ENCODE measurements around the gene PTPRM.

PTPRM gene

DNA sequence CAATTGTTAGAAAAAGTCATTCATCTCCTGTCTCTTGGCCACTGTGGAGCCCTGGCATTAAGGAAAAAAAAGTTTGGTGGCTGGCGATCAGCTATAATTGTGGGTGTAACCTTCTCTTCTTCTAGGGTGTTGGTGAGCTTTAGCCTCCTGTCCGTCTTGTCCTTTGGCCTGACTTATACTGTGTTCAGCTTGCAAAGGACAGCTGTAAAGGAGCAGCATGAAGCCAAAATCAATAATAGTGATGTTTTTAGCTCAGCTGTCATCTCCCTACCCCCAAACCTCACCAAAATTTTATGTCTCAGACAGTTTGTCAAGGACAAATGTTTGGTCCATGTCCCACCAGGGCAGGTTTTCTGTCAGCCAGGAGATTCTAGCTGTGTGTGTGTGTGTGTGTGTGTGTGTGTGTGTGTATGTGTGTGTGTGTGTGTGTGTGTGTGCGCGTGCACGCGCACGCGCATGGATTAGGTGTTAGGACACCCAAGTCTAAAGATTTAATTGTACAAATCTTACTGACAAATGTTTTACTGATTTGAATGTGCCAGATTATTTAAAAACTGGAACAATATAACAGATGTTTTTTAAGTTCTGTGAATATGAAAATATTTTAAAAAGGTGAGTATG is 109.2 kb downstream of the PTPRM start:
- no peak for DNase-seq

DNA sequence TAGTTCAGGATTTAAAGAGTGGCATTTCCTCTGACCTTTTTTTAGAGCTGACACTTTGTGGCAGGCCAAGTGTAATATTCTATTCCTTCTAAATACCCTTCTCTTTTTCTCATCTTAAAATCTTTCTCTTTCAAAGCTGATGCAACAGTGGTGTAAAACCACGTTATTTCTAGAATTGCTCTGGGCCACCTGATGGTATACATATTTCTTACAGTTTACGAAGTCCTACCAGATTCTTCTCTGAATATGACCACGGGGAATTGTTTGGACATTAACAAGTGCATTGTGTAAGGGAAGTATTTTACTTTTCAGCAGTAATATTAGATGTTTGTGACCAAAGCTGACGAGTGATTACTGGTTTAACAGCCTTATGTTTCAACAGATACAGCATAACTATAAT is 109.9 kb downstream of the PTPRM start:
- DNase-seq, result no peak

DNA sequence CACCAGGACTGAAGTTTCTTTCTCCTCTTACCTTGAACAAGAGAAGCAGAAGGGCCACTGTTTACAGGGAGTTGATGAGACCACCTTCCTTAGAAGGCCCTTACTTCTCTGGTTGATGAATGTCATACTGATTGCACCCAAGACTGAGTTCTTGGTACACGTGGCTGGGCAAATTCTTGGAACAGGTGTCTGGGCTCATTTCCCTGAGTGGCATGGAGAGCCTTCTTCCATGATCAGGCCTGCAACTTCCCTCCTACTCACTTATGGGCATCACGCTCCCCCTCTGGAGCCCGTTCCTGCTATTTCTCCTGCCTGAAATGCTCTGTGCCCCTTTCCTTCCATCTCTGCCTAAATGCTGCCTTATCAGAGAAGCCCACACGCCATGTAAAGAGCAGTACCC is 110.3 kb downstream of the PTPRM start:
- DNase-seq, result no peak

DNA sequence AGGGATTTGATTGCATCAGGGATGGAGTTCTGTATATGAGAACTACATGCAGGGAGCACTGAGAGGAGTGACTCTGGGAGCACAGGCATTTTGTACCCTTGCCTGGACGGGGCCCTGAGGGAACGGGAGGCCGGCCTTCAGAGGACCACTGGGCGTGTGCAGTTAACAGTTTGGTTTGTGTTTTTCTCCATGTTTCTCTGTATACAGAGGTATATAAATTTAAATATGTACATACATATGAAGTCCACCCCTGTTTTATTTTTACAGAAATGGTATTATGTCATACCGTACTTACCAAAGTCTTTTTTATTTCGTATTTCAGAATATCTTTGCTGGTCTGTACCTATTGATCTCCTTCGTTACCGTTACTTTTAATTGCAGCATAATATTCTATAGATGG is 111.3 kb downstream of the PTPRM start:
- DNase-seq, result no peak

DNA sequence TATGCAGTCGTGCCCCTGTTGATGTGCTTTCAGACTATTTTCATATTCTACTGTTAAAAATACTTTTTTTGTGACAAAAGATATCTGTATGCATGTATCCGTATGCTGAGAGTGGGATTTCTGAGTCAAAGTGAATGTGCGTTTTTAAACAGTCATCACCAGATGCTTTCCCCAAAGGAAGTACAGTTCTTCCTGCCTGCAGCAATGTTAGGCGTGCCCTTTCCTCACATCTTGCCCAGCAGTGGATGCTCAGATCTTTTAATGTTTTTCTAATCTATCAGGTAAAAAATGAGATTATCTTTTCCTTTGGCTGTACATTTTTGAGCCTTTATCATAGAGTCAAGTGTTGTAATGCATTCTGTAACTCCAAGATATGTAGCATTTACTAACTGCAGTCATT is 111.7 kb downstream of the PTPRM start:
- no peak for DNase-seq

DNA sequence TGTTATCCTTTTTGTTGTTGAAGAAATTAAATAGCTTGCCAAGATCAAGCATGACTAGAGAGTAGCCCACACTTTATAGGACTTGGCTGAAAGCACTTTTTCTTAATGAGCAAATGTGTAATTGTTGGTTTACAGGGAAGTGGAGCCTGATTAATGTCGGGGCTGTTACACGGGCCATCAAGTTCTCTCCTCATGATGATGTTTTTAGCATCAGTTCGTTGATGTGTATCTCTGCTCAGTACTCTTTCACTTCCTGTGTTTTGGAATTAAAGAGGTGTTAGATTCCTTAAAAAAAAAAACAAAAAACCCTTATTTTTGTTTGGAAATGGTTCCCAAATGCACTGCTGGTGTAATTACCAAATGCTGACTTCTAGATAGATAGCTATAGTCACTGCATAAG is 114.2 kb downstream of the PTPRM start:
- no peak for DNase-seq

DNA sequence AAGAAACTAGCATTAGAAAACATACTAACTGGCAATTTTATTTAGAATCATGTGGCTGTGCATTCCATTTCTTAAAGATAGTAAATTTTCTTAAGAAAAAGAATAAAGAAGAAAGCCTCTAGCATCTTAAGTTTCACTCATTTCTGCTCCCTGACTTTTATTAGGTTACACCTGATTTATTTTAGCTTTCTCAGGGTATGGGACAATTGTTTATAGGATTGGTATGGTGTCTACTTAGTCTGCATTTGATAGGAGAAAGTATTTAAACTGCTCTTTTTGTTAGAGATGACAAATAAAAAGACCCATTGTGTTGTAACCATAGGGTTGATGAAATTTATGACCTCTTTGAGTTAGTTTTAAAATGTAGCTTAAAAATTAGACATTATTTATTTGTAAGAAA is 115.2 kb downstream of the PTPRM start:
- DNase-seq, result no peak

DNA sequence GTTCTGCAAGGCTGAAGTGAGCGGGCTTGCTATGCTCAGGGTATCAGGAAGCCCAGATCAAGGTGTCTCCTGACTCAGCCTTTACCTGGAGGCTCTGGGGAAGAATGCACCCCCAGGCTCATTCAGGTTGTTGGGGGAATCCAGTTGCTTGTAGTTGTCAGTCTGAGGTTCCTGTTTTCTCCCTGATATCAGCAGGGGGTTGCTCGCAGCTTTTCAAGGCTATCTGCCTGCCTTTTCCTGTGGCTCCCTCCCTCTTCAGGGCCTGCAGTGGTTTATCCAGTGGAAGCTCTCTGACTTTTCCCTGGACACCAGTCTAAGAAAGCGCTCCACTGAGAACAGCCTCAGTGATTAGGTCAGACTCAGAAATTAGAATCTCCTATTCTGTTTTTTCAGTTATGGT is 116.6 kb downstream of the PTPRM start:
- DNase-seq, result no peak

DNA sequence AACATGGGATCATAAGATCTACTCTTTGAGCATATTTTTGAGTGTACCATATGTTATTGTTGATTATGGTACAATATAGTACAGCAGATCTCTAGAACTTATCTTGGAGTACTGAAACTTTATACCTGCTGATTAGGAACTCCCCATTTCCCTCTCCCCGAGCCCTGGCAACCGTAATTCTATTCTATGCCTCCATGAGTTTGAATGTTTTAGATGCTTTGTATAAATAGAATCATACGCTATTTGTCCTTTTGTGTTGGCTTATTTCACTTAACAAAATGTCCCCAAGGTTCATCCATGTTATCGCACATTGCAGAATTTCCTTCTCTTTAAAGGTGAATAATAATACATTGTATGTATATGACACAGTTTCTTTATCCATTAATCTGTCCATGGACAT is 117.2 kb downstream of the PTPRM start:
- DNase-seq, result no peak

DNA sequence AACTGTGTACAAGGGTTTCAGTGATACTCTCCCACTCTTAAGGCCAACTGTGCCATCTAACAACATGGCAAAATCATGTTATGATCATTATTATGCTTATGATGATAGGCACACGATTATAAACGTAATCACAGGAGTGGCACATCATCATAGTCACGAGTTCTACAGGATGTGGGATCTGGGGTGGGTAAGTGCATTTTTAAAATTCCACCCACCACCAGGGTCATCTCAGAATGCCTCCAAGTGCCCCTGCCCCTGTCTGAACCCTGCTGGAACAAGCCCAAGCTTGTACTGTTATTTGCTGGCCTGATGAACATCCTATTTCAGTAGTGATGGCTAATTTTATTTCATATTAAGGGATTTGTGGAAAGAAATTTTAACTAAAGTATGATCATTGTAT is 117.8 kb downstream of the PTPRM start:
- no peak for DNase-seq

DNA sequence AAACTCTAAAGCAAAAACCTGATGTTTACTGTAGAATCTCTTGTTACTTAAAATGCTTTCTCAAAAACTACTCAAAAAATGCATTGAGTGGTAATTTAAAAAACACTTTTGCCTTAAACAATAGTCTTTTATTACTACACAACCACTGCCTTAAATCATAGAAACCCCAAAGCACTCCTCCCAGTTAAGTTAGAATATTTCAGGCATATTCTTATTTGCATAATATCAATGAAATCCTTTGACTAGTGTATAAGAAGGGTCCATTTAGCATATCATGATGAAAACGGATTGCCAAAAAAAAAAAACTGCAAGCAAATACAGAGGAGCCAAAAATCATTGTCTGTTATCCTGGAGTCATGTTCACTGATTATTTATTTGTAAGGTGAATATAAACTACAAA is 119.2 kb downstream of the PTPRM start:
- no peak for DNase-seq

DNA sequence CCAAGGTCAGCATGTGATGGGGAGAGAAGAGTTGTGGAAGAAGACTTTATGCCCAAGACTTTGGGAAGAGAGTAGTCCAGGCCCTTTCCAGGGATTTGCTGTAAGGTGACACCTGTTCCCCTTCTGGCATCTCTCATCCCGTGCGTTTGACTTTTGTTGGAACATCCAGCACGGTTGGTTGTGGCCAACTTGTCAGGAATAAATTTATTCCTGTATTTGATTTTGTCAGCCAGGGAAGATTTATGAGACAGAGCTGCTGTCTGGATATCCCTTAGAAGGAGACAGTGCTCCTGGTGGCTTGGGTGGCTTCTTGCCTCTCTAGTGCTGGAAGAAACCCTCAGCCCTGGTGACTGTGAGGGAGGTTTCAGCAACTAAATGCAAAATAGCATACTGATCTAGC is 121.5 kb downstream of the PTPRM start:
- DNase-seq, result no peak

DNA sequence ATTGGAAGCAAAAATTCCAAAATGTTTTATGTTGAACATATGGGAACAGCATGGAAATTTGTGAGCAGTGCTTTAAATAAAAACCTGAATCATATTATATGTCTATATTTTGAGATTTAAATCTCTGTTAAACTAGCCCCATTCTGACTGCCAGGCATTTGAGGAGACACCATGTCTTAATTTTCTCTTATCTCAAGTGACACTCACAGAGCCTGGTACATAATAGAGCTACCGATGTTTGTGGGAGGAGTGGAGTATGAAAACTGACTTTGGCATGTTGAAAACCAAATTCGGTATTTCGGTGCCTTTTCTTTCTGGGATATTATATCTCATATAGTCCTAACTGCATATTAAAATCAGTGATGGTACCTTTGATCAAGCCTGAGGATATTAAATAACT is 124.1 kb downstream of the PTPRM start:
- DNase-seq, result no peak

DNA sequence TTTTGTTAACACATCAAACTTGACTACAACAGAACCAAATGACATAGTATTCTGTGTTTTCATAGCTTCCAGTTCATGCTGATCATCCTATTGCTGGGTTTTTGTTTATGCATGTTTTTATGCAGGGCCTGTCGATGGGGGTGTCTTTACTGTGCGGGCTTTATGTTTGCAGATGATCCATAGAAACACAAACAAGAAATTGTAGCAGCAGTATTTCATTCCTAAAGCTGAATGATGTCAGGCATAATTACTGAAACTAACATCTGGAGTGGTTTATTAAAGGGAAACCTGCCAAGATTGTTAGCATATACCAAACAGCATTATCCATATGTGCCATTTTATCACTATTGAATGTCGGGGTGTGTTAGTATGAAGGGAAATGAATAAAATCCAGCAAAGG is 129.7 kb downstream of the PTPRM start:
- no peak for DNase-seq

DNA sequence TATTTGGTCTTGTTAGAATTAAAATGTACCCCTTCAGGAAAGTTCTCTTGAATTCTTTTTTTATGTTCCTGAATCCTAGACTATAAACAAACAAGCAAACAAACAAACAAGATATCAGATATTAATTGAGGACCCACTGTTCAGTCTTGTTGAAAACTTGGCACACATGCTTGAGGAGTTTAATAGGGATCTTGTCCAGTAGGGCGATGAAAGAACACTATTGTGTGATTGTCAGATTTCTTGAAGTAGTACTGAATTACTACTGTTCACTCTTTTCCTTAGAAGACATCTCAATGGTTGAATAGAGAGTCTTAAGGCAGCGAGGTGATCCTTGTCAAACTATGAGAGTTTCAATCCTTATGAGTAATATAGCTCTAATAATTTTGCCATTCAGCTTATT is 130.2 kb downstream of the PTPRM start:
- no peak for DNase-seq

DNA sequence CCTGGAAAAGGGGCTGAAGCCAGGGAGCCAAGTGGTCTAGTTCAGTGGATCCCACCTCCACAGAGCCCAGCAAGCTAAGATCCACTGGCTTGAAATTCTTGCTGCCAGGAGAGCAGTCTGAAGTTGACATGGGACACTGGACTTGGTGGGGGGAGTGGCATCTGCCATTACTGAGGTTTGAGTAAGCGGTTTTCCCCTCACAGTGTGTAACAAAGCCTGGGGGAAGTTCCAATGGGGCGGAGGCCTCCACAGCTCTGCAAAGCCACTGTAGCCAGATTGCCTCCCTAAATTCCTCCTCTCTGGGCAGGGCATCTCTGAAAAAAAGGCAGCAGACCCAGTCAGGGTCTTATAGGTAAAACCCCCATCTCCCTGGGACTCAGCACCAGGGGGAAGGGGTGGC is 144.4 kb downstream of the PTPRM start:
- DNase-seq, result no peak

DNA sequence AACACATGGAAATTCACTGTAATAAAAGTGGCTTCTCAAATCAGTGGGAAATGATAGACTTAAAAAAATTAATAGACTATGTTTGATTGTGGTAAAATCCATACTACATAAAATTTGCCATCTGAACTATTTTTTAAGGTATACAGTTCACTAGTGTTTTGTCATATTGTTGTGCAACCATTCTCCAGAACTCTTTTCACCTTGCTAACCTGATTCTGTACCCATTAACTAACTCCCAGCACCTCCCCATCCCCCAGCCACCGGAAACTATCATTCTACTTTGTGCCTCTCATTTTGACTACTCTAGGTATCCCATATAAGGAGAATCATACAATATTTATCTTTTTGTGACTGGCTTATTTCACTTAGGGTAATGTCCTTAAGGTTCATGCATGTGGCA is 153.3 kb downstream of the PTPRM start:
- no peak for DNase-seq

DNA sequence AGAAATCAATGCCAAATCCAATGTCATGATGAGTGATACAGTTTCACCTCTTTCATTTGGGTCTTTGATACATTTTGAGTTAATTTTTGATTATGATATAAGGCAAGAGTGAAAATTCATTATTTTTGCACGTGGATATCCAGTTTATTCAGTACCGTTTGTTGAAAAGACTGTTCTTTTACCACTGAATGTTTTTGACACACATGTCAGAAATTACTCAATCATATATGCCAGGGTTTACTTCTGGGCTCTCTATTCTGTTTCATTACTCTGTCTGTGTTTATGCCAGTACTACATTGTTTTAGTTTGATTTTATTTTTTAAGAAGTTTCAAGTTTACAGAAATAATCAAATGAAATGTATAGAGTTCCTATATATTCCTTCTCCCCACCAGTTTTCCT is 154.4 kb downstream of the PTPRM start:
- DNase-seq, result no peak

DNA sequence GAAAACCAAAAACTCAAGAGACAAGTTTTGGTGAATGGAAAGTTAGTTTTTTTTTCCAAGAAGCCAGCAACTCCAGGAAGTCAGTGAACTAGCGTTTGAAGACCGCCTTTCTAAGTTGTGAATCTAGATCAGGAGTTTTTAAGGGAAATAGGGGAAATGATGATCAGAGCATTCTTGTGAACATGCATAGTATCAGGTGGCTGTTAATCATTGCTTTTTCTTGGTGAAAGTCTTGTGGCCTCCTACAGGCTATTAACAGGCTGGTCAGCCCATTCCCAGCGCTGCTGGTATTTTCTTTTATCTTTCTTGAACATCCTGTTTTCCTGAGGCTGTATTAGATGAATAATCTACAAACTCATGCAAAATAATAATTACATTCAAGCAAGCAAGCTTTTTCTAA is 155.8 kb downstream of the PTPRM start:
- no peak for DNase-seq

DNA sequence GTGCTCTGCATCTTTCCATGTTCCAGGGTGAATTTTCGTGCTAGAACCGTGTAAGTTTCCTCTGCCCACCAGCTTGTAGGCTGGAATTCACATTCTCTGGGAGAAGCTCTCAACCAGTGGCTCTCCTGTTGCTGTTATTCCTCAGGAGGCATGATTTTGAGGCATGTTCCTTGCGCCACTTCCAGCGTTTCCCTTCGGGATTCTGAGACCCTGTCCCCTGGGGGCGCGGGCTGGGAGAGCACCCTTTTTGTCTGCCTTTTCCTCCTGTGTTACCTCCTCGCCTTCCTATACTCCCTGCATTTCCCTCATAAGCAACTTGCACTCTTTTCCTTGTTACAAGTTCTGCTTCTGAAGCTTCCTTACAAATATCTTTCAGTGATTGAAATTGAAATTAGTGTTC is 156.4 kb downstream of the PTPRM start:
- DNase-seq, result no peak

DNA sequence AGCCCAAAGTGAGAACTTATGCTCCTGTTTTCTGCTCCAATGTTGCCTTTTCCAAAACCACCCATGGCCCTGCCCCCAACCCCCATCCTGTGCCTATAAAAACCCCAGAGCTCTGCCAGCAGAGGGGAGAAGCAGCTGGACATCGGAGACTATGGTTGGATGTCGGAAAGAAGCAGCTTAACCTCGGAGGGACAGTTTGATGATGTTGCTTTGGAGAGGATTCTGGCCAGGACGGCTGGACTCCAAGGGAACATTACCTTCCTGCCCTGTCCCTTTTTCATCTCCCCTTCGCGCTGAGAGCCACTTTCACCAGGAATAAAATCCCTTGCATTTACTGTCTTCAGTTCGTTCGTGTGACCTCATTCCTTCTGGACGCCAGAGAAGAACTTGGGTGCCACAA is 158.4 kb downstream of the PTPRM start:
- no peak for DNase-seq

DNA sequence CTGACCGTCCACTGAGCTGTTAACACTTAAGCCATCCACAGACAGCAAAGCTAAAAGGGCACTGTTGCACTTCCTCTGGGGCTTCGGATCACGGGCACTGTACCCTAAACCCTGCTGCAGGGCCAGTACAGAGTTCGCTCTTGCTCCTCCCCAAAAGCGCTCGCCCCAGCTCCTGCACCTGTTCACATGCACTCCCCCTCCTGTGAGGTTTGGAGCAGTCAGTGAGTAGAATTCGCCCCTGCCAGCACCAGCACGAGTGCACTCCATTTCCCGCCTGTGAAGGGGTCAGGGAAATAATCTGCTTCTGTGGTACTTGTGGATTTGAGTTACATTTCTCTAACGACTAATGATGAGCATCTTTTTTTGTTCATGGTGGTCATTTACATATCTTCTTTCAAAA is 158.8 kb downstream of the PTPRM start:
- DNase-seq, result no peak

DNA sequence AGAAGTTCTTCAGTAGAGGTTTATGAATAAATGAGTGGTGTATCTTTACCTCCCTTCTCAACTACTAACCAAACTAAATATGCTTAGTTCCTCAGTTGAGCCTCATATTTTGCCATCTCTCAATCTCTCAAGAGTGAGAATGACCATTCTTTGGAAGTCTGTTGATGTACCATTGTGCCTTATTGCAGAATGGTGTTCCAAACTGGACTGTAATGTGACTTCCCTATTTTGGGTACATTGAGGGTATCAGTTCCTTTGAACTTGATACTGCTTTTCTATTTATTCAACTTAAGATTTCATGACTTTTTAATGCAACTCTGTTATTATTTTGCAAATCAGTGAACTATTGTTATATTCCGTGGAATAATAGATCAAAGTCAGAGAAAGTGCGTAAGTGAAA is 159.4 kb downstream of the PTPRM start:
- no peak for DNase-seq

DNA sequence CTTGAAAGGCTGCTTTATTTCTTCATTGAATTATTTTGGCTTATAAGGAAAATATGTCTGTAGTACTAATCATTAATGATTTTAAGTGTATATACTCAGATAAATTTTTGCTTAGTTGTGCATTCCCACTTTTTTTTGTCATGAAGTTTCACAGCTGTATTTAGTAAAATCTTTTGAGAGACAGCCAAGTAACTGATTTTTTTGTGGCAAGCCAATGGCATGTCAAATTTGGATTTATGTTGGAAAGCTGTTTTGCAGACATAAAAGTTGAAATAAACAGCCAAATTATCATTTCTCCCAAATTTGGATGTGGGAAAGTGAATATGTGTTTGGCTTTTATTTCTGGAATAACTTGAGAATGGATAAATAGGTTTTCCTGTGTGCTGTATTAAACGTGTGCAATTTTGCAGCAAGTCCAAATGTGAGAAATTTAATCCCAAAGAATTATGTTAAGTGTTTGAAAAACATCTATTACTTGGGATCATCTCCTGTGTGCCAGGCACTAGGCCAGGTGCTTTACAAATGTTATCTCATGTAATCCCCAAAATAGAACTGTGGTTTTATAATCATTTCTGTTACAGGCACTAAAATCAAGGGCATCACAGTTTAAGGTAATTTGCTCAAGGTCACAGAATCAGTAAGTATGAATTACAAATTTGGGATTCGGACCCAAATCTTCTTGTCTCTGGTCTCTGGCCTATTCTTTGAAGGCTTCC is 160.4 kb downstream of the PTPRM start:
- DNase-seq, result no peak

DNA sequence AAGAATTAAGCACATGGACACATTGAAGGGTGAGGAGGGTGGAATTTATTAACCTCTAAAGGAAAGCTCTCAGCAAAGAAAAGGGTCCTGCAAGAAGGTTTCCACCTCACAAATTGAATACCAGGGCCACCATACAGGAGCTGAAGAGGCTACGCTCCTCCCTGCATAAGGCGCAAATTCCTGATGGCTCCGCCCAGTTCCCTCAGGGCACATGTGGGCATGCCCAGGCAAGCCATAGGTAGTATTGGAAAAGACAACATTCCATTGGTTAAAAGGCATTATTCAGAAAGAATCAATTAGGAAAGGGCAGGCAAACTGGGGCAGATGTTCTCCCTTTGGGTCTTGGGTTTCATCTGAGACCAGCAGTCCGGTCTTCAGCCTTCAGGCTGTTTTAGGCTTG is 161.2 kb downstream of the PTPRM start:
- no peak for DNase-seq
